NCI-H510A treated with DMSO at 0.1 percent for 48 hours (cell line): ENCODE data around the gene INPP4B.
A peak's percentile ranks its signal among the peaks of the same experiment; 100 is the strongest.
"Not testable (repeated sequence)": the region's sequence is repeated elsewhere in the genome, so short reads cannot be mapped to it uniquely, and the experiment has no call there.

ENCODE experiments used
- DNase-seq: peaks from one replicate; lab custom pipeline; 2025; lab: John Stamatoyannopoulos, UW

Gene INPP4B

GRCh38 chr4:142539796-142540482 lies 306.2 kb downstream of the INPP4B start:
- no peak for DNase-seq

- no peak for DNase-seq
Measured at GRCh38 chr4:142535009-142535408, 311.1 kb downstream of the INPP4B start.

GRCh38 chr4:142532054-142532453 lies 314.0 kb downstream of the INPP4B start:
- DNase-seq, result no peak

- no peak for DNase-seq
Measured at GRCh38 chr4:142530728-142531127, 315.4 kb downstream of the INPP4B start.

- DNase-seq, result no peak
Measured at GRCh38 chr4:142528433-142528832, 317.7 kb downstream of the INPP4B start.

GRCh38 chr4:142523111-142523510 lies 323.0 kb downstream of the INPP4B start:
- DNase-seq, result no peak

- no peak for DNase-seq
Measured at GRCh38 chr4:142519342-142519741, 326.8 kb downstream of the INPP4B start.

- no peak for DNase-seq
Measured at GRCh38 chr4:142516686-142517526, 329.2 kb downstream of the INPP4B start.

GRCh38 chr4:142512161-142512560 lies 333.9 kb downstream of the INPP4B start:
- DNase-seq, result no peak

GRCh38 chr4:142509881-142510280 lies 336.2 kb downstream of the INPP4B start:
- DNase-seq, result no peak

- DNase-seq, result not testable (repeated sequence)
Measured at GRCh38 chr4:142509381-142509780, 336.7 kb downstream of the INPP4B start.

- peak; percentile 33 for DNase-seq
Measured at GRCh38 chr4:142500966-142501365, 345.1 kb downstream of the INPP4B start.

- DNase-seq, result no peak
Measured at GRCh38 chr4:142497606-142498005, 348.5 kb downstream of the INPP4B start.

- no peak for DNase-seq
Measured at GRCh38 chr4:142493255-142494110, 352.6 kb downstream of the INPP4B start.

GRCh38 chr4:142485452-142485851 lies 360.6 kb downstream of the INPP4B start:
- no peak for DNase-seq

GRCh38 chr4:142480244-142480643 lies 365.9 kb downstream of the INPP4B start:
- DNase-seq, result no peak

- DNase-seq, result peak; percentile 76
Measured at GRCh38 chr4:142475663-142476062, 370.4 kb downstream of the INPP4B start.

GRCh38 chr4:142474398-142475087 lies 371.6 kb downstream of the INPP4B start:
- peak; percentile 92 for DNase-seq

GRCh38 chr4:142473960-142474338 lies 372.2 kb downstream of the INPP4B start:
- peak; percentile 79 for DNase-seq

GRCh38 chr4:142473218-142473959 lies 372.7 kb downstream of the INPP4B start:
- DNase-seq, result peak; percentile 79

- DNase-seq, result no peak
Measured at GRCh38 chr4:142467088-142467487, 379.0 kb downstream of the INPP4B start.
